Measurements from ENCODE around the gene MAPK13.
"Not testable (repeated sequence)": the region's sequence is repeated elsewhere in the genome, so short reads cannot be mapped to it uniquely, and the experiment has no call there.

The MAPK13 gene

DNA sequence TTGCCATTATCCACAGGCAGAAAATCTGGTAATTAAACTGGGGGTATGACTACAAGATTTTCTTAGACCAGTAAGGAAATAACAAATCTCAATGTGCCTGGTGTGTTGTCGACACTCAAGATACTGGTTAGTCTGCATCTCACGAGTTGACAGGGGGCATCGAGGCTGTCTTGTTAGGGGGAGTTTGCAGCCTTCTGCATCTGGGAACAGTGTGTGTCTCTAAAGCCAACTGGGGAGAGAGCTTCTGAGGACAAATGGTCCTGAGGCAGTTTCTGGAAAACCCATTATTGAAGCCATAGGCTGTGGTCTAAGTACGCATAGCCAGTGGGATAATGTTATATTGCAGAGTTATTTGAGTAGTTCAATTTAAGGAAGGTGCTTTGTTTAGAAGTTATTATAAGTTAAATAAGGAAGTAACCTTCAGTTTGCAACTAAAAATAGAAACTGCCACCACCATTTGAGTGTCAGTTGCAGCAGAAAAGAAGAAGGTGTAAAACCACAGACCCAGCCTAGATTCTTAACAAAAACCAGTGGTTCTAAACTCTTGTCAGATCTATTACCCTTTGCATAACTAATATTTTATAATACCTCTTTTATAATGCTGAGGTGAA, 15.4 kb upstream of the MAPK13 start:
- DNase-seq (ENCODE audit: low read depth) = no peak

DNA sequence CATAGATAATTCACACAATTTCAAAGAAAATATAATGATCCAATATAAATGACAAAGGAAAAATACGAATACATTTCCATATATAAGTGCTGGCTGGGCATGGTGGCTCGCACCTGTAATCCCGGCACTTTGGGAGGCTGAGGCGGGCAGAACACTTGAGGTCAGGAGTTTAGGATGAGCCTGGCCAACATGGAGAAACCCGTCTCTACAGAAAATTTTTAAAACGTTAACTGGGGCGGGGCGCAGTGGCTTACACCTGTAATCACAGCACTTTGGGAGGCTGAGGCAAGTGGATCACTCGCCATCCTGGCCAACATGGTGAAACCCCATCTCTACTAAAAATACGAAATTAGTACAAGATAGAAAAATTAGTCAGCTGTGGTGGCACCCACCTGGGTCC, 14.9 kb upstream of the MAPK13 start:
- no peak for DNase-seq (ENCODE audit: low read depth)

DNA sequence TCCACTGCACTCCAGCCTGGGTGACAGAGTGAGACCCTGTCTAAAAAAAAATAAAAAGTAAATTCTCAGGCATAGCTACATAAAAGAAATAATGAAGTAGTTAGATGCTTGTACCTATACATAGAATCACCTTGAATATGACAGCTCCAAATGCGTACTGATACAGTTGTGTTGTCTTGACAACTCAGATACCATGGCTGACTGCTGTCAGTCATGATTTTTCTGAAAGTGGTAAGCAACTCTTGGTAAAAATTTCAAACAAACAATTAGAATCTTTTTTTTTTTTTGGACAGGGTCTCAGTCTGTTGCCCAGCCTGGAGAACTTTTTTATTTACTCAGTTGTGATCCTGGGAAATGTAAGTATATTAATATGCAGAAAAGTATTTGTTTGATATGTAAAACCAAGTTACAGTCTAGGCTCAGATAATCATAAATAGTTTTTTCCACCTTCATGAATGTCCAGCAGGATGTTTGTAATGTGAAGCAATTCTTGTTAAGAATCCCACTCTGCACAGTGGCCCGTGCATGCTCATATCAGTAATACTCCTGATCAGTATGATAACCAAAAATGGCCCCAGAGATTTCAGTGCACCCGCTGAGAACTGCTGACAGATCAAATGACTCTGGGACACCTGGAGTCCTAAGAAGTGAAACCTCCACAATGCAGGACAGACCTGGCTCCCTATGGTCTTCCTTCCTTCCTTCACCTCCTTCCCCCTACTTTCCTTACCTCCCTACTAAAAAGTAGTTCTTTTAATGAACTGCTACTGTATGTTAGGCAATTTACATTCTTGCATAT, 14.0 kb upstream of the MAPK13 start:
- no peak for DNase-seq (ENCODE audit: low read depth)

DNA sequence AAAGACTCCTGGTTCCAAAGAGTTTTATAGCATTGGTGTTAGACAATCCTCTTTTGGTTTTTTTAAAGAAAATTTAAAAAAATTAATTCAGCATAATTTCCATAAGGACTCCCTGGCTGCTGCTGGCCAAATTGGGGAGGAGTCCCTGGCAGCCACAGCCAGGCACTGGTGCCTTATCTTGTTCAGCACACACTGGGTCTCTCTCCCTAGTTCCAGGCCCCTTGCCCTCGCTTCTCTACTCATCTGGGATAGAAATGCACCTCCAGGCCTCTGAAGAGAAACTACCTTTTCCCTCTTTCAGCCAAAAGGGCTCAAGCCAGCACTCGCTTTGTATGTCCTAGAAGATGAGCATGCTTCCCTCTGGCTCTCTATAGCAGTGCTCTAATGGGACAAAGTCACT, 13.4 kb upstream of the MAPK13 start:
- DNase-seq (ENCODE audit: low read depth) = no peak

DNA sequence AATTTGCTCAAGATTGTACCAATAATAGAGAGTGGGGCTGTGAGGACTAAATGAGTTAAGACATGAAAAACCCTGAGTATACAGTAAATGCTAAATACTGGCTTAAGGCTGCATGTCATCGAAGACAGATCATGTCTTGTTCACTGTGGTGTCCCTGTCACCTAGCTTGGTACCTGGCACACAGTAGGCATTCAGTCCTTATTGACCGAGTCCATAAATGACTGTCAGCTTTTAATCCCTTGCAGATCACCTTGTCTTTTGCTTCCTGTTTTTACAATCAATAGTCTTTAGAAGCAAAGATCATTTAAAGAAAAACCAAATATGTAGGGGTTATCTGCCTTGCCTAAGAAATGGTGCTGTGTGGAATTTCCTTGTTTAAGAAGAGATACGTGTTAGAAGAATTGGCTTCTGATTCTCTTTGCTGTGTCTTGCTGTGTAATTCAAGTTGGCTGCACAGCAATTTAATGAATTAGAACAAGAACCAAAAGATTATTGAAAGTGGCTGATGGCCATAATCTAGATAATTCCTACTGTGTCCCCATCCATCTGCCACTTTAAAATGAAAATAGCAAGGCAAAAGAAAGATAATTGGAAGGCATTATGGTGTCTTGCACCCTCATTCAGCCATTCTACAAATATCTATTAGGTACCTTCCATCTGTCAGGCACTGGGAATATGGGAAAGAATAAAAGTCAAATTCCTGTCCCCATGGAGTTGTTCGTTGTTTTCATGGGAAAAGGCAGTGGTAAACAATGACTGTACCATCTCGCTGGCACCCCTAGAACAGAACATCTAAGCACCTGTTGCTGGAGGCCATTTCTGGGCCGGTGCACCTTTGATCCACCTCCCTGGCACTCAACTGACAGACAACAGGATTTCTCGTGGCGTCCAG, 12.4 kb upstream of the MAPK13 start:
- DNase-seq (ENCODE audit: low read depth) = no peak

DNA sequence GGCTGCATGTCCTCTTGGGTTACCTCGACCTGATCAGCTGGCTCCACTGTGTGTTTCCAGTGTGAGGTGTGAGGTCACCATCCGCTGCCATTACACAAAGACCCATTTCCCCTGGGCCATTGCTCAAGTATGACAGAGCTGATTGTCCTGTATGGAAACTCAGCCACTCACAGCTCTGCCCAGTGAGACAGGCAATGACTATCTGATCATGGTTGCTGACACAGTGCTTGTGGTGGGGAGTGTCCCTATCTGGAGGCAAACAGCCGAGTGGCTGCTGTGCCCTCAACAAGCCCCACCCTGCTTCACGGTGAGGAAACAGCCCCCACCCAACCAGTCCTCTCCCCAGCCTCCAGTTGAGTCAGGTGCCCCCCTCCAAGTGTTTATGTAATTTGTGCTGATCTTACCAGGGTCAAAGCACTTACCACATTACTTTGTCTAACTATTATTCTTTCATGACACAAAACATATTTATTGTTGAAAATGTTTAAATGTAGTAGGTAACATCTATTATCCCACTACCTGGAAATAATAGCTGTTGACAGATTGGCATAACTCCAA, 11.7 kb upstream of the MAPK13 start:
- DNase-seq (ENCODE audit: low read depth) = peak; percentile 73

DNA sequence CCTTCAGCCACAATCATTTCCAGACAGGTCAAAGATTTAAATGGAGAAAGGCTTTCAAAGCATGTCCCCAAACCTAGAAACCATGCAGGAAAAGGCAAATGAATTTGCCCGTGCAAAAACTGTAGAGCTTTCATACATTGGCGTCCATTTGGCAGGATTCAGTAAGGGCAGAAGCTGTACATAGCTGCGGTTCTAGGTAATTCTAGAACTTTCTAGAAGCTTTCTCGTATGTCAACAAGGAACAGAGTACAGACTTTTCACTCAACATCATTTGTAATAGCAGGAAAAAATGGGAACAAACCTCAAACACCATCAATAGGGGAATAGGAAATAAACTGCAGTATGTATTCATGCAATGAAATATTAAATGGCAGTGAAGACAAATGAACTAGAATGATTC, 11.1 kb upstream of the MAPK13 start:
- DNase-seq (ENCODE audit: low read depth) = no peak

DNA sequence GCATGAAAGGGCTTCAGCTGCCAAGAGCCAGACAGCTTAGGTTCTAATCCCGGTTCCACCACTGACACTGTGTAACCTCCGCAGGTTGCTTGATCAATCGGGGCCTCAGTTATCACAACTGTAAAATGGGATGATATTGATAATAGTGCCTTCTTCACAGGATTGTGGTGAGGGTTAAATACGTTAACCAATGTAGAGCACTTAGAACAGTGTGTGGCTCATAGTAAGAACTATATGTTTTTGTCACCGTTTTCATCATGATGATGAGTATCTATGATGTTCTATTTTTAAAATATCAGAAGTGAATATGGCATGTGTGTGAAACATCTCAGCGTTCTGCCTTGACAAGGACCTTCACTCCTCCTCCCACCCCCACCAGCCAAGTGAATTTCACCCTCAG, 10.3 kb upstream of the MAPK13 start:
- DNase-seq (ENCODE audit: low read depth) = no peak

DNA sequence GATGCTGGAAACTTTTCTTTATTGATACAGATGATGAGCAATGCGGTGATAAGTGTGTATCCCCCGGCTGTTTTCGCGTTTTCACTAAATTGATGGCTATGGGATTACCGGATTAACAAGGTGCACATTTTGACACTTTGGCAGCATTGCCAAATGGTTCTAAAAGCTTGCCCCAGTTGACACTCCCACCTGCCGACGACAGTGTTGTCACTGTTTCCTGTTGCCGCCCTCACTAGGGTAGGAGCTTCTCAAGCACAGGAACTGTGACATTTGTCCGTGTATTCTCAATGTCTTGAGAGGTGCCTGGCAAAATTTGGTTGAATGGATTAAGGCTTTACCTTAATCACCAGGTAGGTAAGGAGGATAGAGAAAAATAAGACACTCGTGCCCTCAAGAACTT, 9.8 kb upstream of the MAPK13 start:
- DNase-seq (ENCODE audit: low read depth) = peak; percentile 64

DNA sequence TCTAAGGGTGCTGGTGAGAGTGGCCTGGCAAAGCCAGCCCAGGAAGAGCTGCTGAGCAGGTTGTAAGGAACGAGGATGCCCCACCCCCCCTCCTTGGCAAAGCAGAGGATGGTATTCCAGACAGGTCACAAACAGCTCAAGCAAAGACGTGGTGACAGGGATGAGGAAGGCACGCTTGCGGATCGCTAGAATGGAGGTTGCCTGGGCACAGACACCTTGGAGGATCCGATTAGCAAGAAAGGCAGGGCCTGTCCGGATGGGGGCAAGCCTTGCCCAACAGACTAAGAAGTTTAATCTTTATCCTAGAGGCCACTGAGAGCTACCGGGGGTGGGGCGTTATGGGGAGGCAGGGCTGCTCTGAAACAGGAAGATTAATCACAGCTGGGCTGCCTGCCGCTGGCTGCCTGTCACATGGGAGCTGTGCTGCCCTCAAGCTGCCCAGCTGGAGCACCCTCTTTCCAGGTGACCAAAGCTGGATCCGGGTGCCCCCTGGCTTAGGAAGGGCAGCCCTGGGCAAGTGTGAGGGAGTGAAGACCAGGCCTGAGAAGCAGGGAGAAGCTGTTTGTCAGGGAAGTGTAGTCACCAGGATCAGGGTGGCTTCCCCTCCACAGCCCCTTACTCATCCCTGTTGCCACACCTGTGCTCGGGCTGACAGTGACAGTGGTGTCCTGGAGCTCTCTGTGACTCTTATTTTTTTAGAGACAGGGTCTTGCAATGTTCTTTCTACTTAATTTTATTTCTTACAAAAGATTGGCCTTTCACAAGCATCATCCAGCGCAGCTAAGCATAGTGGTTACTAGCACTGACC, 9.1 kb upstream of the MAPK13 start:
- DNase-seq (ENCODE audit: low read depth) = peak; percentile 37

DNA sequence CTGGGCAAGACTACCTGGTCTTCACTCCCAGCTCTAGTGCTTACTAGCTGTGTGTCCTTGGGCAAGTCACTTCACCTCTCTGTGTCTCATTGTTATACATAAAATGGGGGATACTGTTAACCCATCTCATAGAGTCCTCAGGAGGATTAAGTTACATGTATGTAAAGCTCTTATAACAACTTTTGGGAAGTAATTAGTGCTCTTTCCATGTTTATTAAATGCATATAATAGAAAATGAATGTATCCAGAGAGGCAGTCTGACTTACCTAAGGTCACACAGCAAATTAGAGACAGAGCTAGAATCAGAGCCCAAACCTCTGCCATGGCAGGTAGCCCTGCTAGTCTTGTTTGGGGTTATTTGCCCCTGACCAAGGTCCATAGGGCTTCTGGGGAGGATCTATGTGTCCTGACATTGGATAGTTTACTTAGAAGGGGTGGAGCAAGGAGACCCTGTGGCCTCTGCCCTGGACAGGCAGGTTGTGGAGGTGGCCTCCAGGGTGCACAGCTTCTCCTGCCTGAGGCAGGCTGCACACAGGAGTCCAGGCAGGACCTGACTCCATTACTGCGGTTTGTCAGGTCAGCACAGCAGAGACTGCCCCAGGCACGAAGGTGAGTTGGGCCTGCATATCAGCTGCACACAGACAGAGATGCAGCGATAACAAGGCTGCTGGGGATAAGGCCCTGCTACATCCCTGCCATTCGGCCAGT, 8.4 kb upstream of the MAPK13 start:
- DNase-seq (ENCODE audit: low read depth) = no peak

DNA sequence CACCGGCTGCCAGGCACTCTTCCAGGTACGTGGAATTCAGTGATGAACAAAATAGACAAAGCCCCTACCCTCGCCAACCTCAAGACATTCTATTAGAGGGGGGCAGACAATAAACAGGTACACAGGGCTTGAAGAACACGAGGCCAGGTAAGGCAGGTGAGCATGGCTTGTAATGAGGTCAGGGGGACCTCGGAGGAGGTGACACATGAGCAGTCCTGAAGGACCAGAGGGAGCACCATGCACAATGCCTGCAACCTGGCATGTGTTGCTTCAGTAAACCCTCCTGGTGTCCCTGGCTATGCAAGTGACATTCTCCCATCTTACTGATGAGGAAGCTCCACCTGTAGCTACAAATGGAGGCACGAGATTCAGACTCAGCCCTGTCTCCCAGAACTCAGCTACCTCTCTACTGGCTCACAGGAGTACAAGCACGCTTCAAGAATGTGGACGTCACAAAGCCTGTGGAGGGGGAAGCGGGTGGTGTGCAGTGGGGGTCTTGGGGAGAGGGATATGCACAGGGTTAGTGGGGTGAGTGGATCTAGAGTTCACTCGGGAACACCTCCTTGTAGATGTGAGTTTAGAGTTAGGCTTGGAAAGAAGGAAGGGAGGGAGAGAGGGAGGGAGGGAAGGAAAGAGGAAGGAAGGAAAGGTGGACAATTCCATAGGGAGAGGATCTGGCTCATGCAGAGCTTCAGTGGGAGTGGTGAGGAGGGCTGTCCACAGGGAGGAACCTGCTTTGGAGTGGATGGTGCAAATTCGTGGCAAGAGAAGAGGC, 7.6 kb upstream of the MAPK13 start:
- DNase-seq (ENCODE audit: low read depth) = no peak

DNA sequence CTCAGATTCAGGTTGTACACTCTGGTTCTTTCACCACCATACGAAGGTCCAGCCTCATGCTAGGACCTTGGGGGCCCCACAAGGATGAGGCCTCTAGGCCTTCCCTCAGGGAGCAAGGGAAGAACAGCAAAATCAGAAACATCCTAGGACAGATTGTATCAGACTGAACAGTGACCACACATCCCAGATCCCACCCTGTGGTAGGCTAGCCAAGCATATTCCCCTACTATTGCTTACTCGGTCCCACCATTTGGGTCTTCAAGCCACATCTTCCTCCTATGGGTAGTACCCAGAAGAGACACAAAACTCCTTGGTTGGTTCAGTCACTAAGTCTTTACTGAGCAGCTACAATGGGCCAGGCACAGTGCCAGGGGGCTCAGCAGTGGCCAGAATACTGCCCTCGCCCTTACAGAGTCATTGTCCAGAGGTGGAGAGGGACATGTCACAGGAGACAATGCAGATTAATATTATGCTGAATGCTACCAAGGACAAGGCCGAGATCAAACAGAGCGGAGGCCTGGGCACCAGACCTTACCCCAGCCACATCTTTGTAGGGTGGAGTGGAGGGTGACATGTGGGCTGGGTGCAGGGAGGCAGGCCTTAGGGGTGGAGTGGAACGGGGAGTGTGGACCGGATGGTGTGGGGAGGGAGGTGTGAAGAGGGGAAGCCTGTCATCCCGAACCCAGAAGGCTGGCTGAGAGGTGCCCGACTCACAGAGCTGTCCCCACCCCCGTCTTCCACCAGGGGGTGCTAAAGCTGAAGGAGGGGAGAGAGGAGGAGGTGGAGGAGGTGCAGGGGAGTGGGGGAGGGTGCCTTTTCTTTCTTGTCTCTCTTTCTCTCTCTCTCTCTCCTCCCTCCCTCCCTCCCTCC, 6.8 kb upstream of the MAPK13 start:
- DNase-seq (ENCODE audit: low read depth) = peak; percentile 75

DNA sequence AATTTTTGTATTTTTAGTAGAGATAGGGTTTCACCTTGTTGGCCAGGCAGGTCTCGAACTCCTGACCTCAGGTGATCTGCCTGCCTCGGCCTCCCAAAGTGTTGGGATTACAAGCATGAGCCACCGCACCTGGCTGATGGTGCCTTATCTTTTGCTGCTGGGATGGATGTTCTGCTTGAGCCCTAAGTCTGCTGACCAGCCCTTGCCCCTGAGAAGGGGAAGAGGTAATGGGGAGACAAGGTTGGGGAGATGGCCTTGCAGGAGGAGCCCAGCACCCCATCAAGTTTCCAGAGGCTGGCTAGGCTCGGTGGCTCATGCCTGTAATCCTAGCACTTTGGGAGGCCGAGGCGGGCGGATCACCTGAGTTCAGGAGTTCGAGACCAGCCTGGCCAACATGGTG, 6.0 kb upstream of the MAPK13 start:
- DNase-seq (ENCODE audit: low read depth) = not testable (repeated sequence)

DNA sequence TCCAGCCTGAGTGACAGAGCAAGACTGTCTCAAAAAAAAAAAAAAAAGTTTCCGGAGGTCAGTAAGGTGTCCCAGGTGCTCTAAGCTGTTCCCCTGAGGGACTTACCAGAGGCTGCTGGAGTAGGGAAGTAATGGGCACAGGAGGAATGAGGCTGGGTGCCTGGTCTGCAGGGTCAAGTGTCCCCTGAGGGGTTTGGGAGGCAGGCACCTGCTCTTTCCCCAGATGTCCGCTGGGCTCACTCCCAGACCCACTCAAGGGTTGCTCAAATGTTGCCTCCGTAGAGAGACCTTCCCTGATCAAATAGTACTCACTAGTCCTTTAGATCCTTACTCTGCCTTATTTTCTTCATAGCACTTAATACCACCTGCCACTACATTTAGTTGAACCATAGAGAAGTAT, 5.4 kb upstream of the MAPK13 start:
- DNase-seq (ENCODE audit: low read depth) = no peak

DNA sequence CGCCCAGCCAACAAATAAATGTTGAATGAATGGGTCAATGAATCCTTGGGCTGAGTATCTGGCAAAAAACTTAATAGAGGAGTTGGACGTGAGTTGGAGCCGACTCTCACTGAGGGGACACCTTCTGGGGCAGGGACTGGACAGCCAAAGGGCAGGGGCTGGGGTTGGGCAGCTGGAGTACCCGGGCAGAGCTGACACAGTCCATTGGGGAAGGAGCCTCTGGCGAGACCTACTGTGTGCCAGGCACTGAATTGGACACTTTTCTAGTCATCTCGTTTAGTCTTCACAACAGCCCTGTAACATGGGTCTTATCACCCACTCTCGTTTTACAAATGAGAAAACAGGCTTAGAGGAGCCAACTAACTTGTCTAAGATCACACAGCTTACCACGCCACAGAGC, 4.7 kb upstream of the MAPK13 start:
- DNase-seq (ENCODE audit: low read depth) = no peak

DNA sequence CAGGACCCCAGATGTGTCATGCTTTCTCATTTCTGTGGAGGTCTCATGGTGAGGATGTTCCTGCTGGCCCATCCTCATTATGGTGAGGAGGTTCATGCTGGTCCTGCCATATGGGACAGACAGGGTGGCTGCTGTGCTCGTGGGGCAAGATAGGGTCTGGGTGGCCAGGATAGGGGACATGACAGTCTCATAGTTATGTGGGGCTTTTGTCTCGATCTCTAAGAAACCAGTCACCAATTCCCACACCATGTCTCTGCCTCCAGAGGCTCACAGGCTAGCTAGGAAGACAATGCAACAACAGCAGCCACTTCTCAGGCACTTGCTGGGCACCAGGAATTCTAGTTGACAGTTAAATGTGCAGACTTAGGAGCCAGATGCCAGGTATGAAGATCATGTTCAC, 4.2 kb upstream of the MAPK13 start:
- no peak for DNase-seq (ENCODE audit: low read depth)

DNA sequence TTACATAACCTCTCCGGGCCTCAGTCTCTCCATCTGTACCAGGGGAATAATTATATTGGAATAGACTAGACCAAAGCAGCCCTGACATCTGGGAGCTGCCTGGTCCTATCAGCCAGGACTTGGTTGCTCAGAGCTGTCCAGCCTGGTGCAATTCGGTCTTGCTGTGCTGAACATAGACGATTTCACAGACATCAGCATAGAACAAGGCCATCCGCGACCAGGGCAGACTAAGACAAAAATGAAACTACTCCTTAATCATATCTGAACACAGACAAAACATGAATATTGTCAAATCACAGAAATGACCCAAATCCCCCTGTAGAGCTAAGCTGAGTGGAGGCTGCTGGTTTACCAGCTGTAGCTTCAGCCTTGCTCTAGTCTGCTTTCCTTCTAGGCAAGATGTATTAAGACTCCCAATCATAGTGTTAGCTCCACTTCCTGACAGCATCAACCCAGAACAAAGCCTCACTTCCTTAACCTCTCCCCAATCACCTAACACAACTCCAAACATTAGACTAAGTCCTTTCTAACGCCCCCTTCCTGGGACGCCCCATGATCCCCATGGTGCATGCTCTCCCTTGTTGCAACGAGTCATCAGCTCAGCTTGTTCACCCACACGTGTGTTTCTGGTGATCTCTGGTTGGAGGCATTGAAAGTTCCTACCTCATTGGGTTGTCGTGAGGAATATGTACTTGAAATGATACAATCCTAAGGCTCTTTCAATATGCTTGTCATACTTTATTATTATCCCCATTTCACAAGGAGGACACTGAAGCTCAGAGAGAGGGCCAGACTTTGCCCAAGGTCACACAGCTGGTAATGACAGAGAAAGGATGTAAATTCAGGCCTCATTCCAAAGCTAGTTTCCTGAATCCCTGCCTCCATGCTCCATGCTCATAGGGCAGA, 3.5 kb upstream of the MAPK13 start:
- no peak for DNase-seq (ENCODE audit: low read depth)

Data from T-helper 22 cell (primary cell).